Gastrocnemius medialis (tissue), 4 donors: Measurements from ENCODE around the gene PSD4. TPM values are rescaled to one million over a fixed set of nuclear protein-coding genes. Genes with fewer than 3 reads are reported as not detected.

Experiments used
- ATAC-seq, 2 donors: fragments of 150-250 bp; one replicate each; pipeline ENCODE4 v1.9.1; 2016
- DNase-seq, 2 donors: peaks; one replicate each; pipeline ENCODE4 v3.0.0-alpha.2; 2019
- H3K27ac ChIP-seq, 4 donors: fragments of 200-600 bp; sonication (generic); 1 replicate in 1 of 4; 2 replicates in 3 of 4; pipeline ENCODE4 v1.5.1; 2016 to 2018; ENCODE audit warnings: mild to moderate bottlenecking in 2 of 4, moderate library complexity in 1 of 4
- H3K27me3 ChIP-seq, 3 donors: fragments of 200-600 bp; sonication (generic) in 2 of 3; 1 replicate in 1 of 3; 2 replicates in 2 of 3; pipeline versions ENCODE4 v1.5.1 to v1.6.0; 2016 to 2019; ENCODE audit warnings: mild to moderate bottlenecking in 1 of 3, moderate library complexity in 1 of 3
- H3K36me3 ChIP-seq, 2 donors: fragments of 200-600 bp; sonication (generic) in 1 of 2; one replicate each; pipeline ENCODE4 v1.5.1; 2017 to 2018
- H3K4me1 ChIP-seq, 2 donors: fragments of 200-600 bp; sonication (generic) in 1 of 2; one replicate each; pipeline ENCODE4 v1.5.1; 2016 to 2017; ENCODE audit warnings: mild to moderate bottlenecking in 2 of 2
- H3K4me3 ChIP-seq, 4 donors: fragments of 200-600 bp; sonication (generic) in 3 of 4; 1 replicate in 1 of 4; 2 replicates in 3 of 4; pipeline ENCODE4 v1.5.1; 2016 to 2019; ENCODE audit warnings: mild to moderate bottlenecking in 2 of 4
- H3K9me3 ChIP-seq, 3 donors: fragments of 200-600 bp; sonication (generic) in 2 of 3; 1 replicate in 1 of 3; 2 replicates in 2 of 3; pipeline ENCODE4 v1.5.1; 2016 to 2019
- CTCF ChIP-seq, 5 experiments: fragments of 450-650 bp in 3 of 5; fragments of 200-600 bp in 2 of 5; sonication (generic) in 2 of 5; IDR thresholded peaks in 4 of 5; conservative IDR thresholded peaks in 1 of 5; 1 replicate in 4 of 5; 2 replicates in 1 of 5; pipeline ENCODE4 v1.5.1; 2016 to 2019; ENCODE audit warnings: antibody characterized with exemption in 5 of 5, mild to moderate bottlenecking in 3 of 5, moderate library complexity in 3 of 5
- POLR2A ChIP-seq, 2 donors: fragments of 450-650 bp; IDR thresholded peaks; one replicate each; pipeline ENCODE4 v1.6.1; 2017; ENCODE audit warnings: antibody characterized with exemption in 2 of 2, mild to moderate bottlenecking in 2 of 2, moderate library complexity in 2 of 2
- in situ Hi-C, 4 donors: fragments of 200-750 bp; cut with MboI; loops; one replicate each; pipeline versions ENCODE4 v1.15.0 to v1.8.0; 2017; ENCODE audit warnings: low sequenced_read_pairs in 4 of 4
- intact Hi-C: fragments of 100-400 bp; cut with DNase I; formaldehyde crosslinking; loops from one replicate; pipeline ENCODE4 v1.15.1; 2023; ENCODE audit warnings: low total_unique reads
- total RNA-seq, 4 donors: library from RNA; depleted of rRNA; stranded (reverse); fragments of >200 nt; gene quantifications; one replicate each; pipeline versions ENCODE4 v1.1.0 to v1.2.3, GENCODE V29; 2016

PSD4 gene
- total RNA-seq, 4 donors from 2014 or later, result 0.32 to 1.3 (median 1.2) TPM

DNA sequence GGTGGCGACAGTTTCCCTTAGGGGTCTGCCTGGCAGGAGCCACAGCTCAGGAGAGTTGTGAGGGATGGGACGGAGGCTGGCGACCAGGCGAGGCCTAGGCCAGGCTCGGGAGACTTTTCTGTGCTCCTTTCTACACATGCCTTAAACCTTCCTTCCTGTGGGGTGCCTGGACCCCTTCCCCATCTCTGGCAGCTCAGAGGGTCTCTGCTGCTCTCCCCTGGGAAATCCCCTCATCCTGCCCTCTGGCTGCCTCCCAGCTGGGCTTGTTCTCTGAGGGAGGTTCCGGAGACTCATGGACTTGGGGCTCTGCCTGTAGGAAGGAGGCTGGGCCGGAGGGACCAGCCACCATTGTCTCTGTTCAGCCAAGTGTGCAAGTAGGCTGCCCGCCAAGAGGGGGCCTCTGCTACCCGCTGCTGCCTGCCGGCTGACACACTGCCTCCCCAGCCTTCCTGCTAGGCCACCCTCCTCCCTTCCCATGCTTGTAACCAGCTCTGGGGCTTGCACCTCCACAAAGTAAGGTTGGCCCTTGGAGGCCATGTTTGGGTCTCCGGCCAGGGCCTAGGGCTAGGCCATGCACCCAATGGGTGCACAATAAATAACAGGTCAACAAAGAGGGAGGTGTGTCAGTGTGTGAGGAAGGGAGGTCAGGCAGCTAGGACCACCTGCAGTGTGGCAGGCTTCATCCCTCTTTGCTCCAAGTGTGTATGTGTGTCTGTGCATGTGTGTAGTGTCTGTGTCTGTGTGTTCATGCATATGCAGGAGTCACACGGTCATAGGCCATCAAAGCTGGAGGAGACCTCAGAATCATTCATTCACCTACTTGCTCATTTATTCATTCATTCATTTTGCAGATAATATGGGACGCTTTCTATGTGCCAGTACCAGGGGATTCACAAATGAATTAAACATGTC is 28.8 kb downstream of the PSD4 start:
- no peak for ATAC-seq
- DNase-seq, result no peak

DNA sequence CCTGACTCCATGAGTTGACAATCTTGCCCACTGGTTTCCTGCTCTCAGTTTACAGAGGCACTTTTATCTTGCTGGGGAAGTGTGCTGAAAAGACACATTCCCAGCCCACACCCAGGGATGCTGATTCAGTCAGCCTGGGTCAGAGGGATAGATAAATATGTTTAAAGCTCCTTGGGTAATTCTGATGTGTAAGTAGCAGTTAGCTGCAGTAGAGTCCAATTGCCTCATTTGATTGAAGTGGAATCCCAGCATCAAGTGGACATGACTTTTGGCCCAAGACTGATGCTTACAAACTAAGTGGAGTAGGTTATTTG is 29.4 kb downstream of the PSD4 start:
- H3K27ac ChIP-seq, result no peak overlapping the region
- no peaks in the 10 kb centered on the region for H3K36me3 ChIP-seq
- H3K4me1 ChIP-seq, result peaks cover 0 to 3% of the 10 kb centered on the region in 2 donors
- TF ChIP-seq POLR2A (IDR thresholded peaks at IDR 0.05) (no peak), CTCF (IDR thresholded peaks at IDR 0.05 in 4 of 5, conservative IDR thresholded peaks at IDR 0.05 in 1 of 5) (no peak)
- H3K4me3 ChIP-seq, result no peak overlapping the region
- ATAC-seq (no peak), DNase-seq (no peak)
- in situ Hi-C loops, result no loop called here
- H3K9me3 ChIP-seq, result no peaks in the 10 kb centered on the region
- intact Hi-C loops, result loop anchor here (5.0 to 10.0 kb wide), 2 partner anchors 44 to 82 kb away; no protein-coding TSS in a partner anchor
- no peaks in the 10 kb centered on the region for H3K27me3 ChIP-seq

More for the DNA sequence above, 28.8 kb downstream of the PSD4 start:
- Histone ChIP-seq H3K9me3 (no peaks in the 10 kb centered on the region), H3K4me3 (no peak overlapping the region), H3K27ac (no peak overlapping the region), H3K36me3 (no peaks in the 10 kb centered on the region), H3K4me1 (peaks cover 0 to 3% of the 10 kb centered on the region in 2 donors), H3K27me3 (no peaks in the 10 kb centered on the region)
- intact Hi-C loops (loop anchor here (5.0 to 10.0 kb wide), 2 partner anchors 45 to 82 kb away; no protein-coding TSS in a partner anchor), in situ Hi-C loops (no loop called here)
- TF ChIP-seq CTCF (IDR thresholded peaks at IDR 0.05 in 4 of 5, conservative IDR thresholded peaks at IDR 0.05 in 1 of 5) (no peak), POLR2A (IDR thresholded peaks at IDR 0.05) (no peak)

DNA sequence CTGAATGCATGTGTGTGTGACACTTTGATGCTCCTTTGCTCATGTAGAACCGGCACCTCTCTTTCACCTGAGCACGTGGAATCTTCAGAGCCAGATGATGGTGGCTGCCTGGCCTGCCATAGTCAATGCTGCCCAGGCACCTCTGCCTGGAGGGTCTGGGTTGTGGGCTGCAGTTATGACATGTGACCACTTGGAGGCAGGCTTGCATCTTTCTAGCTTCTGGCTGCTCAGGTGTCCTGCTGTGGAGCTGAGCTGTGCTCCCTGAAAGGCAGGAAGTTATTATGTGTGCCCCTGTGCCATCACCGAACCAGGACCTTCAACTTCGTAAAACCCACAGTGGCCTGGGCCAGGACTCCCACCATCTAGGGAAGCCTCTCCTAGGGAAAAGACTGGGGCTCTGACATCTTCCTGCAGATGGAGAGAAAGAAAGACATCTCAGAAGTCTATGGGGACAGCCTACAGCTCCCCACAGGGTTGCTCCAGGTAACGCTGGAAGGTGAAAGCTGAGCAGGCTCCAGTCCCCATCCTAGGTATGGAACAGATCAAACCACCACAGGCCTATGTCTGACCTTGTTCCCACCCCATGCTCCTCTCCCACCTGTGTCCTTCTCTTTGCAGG is 30.2 kb downstream of the PSD4 start:
- Histone ChIP-seq H3K4me1 (peaks cover 0 to 3% of the 10 kb centered on the region in 2 donors), H3K27me3 (no peaks in the 10 kb centered on the region), H3K9me3 (no peaks in the 10 kb centered on the region), H3K36me3 (no peaks in the 10 kb centered on the region), H3K4me3 (no peak overlapping the region), H3K27ac (no peak overlapping the region)
- peak; percentile 43 to 62 for DNase-seq
- TF ChIP-seq CTCF (IDR thresholded peaks at IDR 0.05 in 4 of 5, conservative IDR thresholded peaks at IDR 0.05 in 1 of 5) (peak; percentile 65 to 82 (median 72)), POLR2A (IDR thresholded peaks at IDR 0.05) (no peak)
- intact Hi-C loops (loop anchor here (2.0 to 10.0 kb wide), 3 partner anchors 43 to 167 kb away; no protein-coding TSS in a partner anchor), in situ Hi-C loops (no loop called here)
- ATAC-seq, result peak; percentile 82 to 85

GRCh38 chr2:113206251-113206650 is 32.5 kb downstream of the PSD4 start:
- Histone ChIP-seq H3K27ac (no peak overlapping the region), H3K9me3 (no peaks in the 10 kb centered on the region), H3K27me3 (no peaks in the 10 kb centered on the region), H3K4me1 (no peaks in the 10 kb centered on the region), H3K4me3 (no peak overlapping the region), H3K36me3 (no peaks in the 10 kb centered on the region)
- no peak for ATAC-seq
- intact Hi-C loops, result loop anchor here (10.0 kb wide), 1 partner anchor 79 kb away; no protein-coding TSS in a partner anchor
- DNase-seq, result no peak
- in situ Hi-C loops, result no loop called here
- TF ChIP-seq POLR2A (IDR thresholded peaks at IDR 0.05) (no peak), CTCF (IDR thresholded peaks at IDR 0.05 in 4 of 5, conservative IDR thresholded peaks at IDR 0.05 in 1 of 5) (no peak)
